Vagina (tissue), 2 donors: ENCODE data around the gene NEK8.

Source experiments
- CTCF ChIP-seq, 3 experiments: fragments of 450-650 bp in 2 of 3; fragments of 200-600 bp in 1 of 3; sonication (generic) in 1 of 3; IDR thresholded peaks; one replicate each; pipeline ENCODE4 v1.5.1; 2017 to 2019; ENCODE audit warnings: antibody characterized with exemption in 3 of 3, mild to moderate bottlenecking in 2 of 3, moderate library complexity in 2 of 3
- POLR2AphosphoS5 ChIP-seq, 2 donors: sonication (generic); formaldehyde crosslinking; IDR thresholded peaks; one replicate each; pipeline ENCODE4 v1.9.0; 2017; ENCODE audit warnings: antibody characterized with exemption in 2 of 2, mild to moderate bottlenecking in 2 of 2, low read depth in 1 of 2; ENCODE audit not compliant: insufficient read depth in 1 of 2

GRCh38 chr17:28724500-28725165, 4.0 kb upstream of the NEK8 start:
- no peak for TF ChIP-seq CTCF (IDR thresholded peaks at IDR 0.05)
- no peak for TF ChIP-seq POLR2AphosphoS5 (IDR thresholded peaks at IDR 0.05; ENCODE audit: insufficient read depth in 1 of 2, low read depth in 1 of 2)
